Erythroblast (primary cell): ENCODE results near the gene SUB1.

Experiments
- GATA1 ChIP-seq: IDR thresholded peaks from 2 replicates; pipeline ENCODE4 v1.6.1; 2011; ENCODE audit warnings: low read depth, mild to moderate bottlenecking, control low read depth, low read length, moderate library complexity
- POLR2A ChIP-seq: IDR thresholded peaks from 2 replicates; pipeline ENCODE4 v1.6.1; 2011; ENCODE audit warnings: mild to moderate bottlenecking, low read length

- TF ChIP-seq POLR2A (no peak), GATA1 (no peak)
These were observed 45.6 kb downstream of the SUB1 start for GRCh38 chr5:32630867-32631491.
